ENCODE results near the gene IL17D. TPM values are rescaled to one million over a fixed set of nuclear protein-coding genes. Genes with fewer than 3 reads are reported as not detected.
A peak's percentile ranks its signal among the peaks of the same experiment; 100 is the strongest.

IL17D gene
- total RNA-seq, 1 donor, result 2.2 TPM

GRCh38 chr13:20686863-20687579 is 16.5 kb upstream of the IL17D start:
- Histone ChIP-seq H3K4me1 (ENCODE audit: insufficient read depth, low read length) (peaks cover 7% of the 10 kb centered on the region), H3K27me3 (ENCODE audit: insufficient read depth, low read length) (no peaks in the 10 kb centered on the region), H3K9me3 (ENCODE audit: low read depth, low read length) (no peaks in the 10 kb centered on the region), H3K4me2 (ENCODE audit: insufficient read depth, low read length) (no peak overlapping the region), H3K27ac (ENCODE audit: low read depth, low read length) (peak overlapping the region; percentile 5), H3K4me3 (ENCODE audit: insufficient read depth, low read length) (no peak overlapping the region), H3K79me2 (ENCODE audit: insufficient read depth, low read length) (no peaks in the 10 kb centered on the region), H4K20me1 (ENCODE audit: insufficient read depth, low read length) (no peaks in the 10 kb centered on the region), H2AFZ (ENCODE audit: low read length) (no peak overlapping the region), H3K36me3 (ENCODE audit: insufficient read depth, low read length) (no peaks in the 10 kb centered on the region)
- no peak for TF ChIP-seq CTCF (IDR thresholded peaks at IDR 0.05; ENCODE audit: extremely low read depth, low read depth, low read length)
- DNase-seq (ENCODE audit: insufficient read length, low spot score, missing footprints), result peak; percentile 72

GRCh38 chr13:20689291-20689690 is 14.2 kb upstream of the IL17D start:
- no peak for DNase-seq (ENCODE audit: insufficient read length, low spot score, missing footprints)

GRCh38 chr13:20691616-20692015 is 11.9 kb upstream of the IL17D start:
- no peak overlapping the region for H2AFZ ChIP-seq (ENCODE audit: low read length)
- no peaks in the 10 kb centered on the region for H4K20me1 ChIP-seq (ENCODE audit: insufficient read depth, low read length)
- no peaks in the 10 kb centered on the region for H3K27me3 ChIP-seq (ENCODE audit: insufficient read depth, low read length)
- no peaks in the 10 kb centered on the region for H3K36me3 ChIP-seq (ENCODE audit: insufficient read depth, low read length)
- H3K4me1 ChIP-seq (ENCODE audit: insufficient read depth, low read length), result peaks cover 4% of the 10 kb centered on the region
- no peak overlapping the region for H3K27ac ChIP-seq (ENCODE audit: low read depth, low read length)
- H3K9me3 ChIP-seq (ENCODE audit: low read depth, low read length), result no peaks in the 10 kb centered on the region
- no peak for TF ChIP-seq CTCF (IDR thresholded peaks at IDR 0.05; ENCODE audit: extremely low read depth, low read depth, low read length)
- H3K4me2 ChIP-seq (ENCODE audit: insufficient read depth, low read length), result no peak overlapping the region
- no peaks in the 10 kb centered on the region for H3K79me2 ChIP-seq (ENCODE audit: insufficient read depth, low read length)
- DNase-seq (ENCODE audit: insufficient read length, low spot score, missing footprints), result no peak
- H3K4me3 ChIP-seq (ENCODE audit: insufficient read depth, low read length), result no peak overlapping the region

More at GRCh38 chr13:20689291-20689690, 14.2 kb upstream of the IL17D start:
- no peaks in the 10 kb centered on the region for H3K9me3 ChIP-seq (ENCODE audit: low read depth, low read length)
- H3K36me3 ChIP-seq (ENCODE audit: insufficient read depth, low read length), result no peaks in the 10 kb centered on the region
- no peak for TF ChIP-seq CTCF (IDR thresholded peaks at IDR 0.05; ENCODE audit: extremely low read depth, low read depth, low read length)
- H3K27ac ChIP-seq (ENCODE audit: low read depth, low read length), result no peak overlapping the region
- H3K79me2 ChIP-seq (ENCODE audit: insufficient read depth, low read length), result no peaks in the 10 kb centered on the region
- peaks cover 6% of the 10 kb centered on the region for H3K4me1 ChIP-seq (ENCODE audit: insufficient read depth, low read length)
- no peak overlapping the region for H3K4me3 ChIP-seq (ENCODE audit: insufficient read depth, low read length)
- H2AFZ ChIP-seq (ENCODE audit: low read length), result no peak overlapping the region
- H3K27me3 ChIP-seq (ENCODE audit: insufficient read depth, low read length), result no peaks in the 10 kb centered on the region
- H3K4me2 ChIP-seq (ENCODE audit: insufficient read depth, low read length), result no peak overlapping the region
- no peaks in the 10 kb centered on the region for H4K20me1 ChIP-seq (ENCODE audit: insufficient read depth, low read length)

- Histone ChIP-seq H3K4me3 (ENCODE audit: insufficient read depth, low read length) (no peak overlapping the region), H3K36me3 (ENCODE audit: insufficient read depth, low read length) (no peaks in the 10 kb centered on the region), H3K27ac (ENCODE audit: low read depth, low read length) (no peak overlapping the region), H4K20me1 (ENCODE audit: insufficient read depth, low read length) (no peaks in the 10 kb centered on the region), H2AFZ (ENCODE audit: low read length) (no peak overlapping the region), H3K4me1 (ENCODE audit: insufficient read depth, low read length) (no peaks in the 10 kb centered on the region), H3K9me3 (ENCODE audit: low read depth, low read length) (no peaks in the 10 kb centered on the region), H3K4me2 (ENCODE audit: insufficient read depth, low read length) (no peak overlapping the region), H3K79me2 (ENCODE audit: insufficient read depth, low read length) (no peaks in the 10 kb centered on the region), H3K27me3 (ENCODE audit: insufficient read depth, low read length) (peaks cover 4% of the 10 kb centered on the region)
- TF ChIP-seq CTCF (IDR thresholded peaks at IDR 0.05; ENCODE audit: extremely low read depth, low read depth, low read length), result no peak
- DNase-seq (ENCODE audit: insufficient read length, low spot score, missing footprints), result peak; percentile 2
These were observed 7.4 kb upstream of the IL17D start for GRCh38 chr13:20696073-20696472.

All from osteoblast (primary cell).